Osteocyte (in vitro differentiated cells): ENCODE measurements around the gene CLPTM1L. TPM values are rescaled to one million over a fixed set of nuclear protein-coding genes. Genes with fewer than 3 reads are reported as not detected.

Source experiments
- DNase-seq: peaks from one replicate; pipeline ENCODE4 v3.0.0; 2021; ENCODE audit warnings: mixed read lengths; ENCODE audit not compliant: unreplicated experiment; ENCODE audit errors: extremely low spot score
- H3K27ac Mint-ChIP-seq: one replicate; pipeline ENCODE4 v1.8.0; 2021; ENCODE audit warnings: mild to moderate bottlenecking, mixed read lengths; ENCODE audit not compliant: unreplicated experiment
- H3K27me3 Mint-ChIP-seq: one replicate; pipeline ENCODE4 v1.8.0; 2021; ENCODE audit warnings: mixed read lengths; ENCODE audit not compliant: unreplicated experiment
- H3K36me3 Mint-ChIP-seq: one replicate; pipeline ENCODE4 v1.8.0; 2021; ENCODE audit warnings: mixed read lengths; ENCODE audit not compliant: unreplicated experiment
- H3K4me1 Mint-ChIP-seq: one replicate; pipeline ENCODE4 v1.8.0; 2021; ENCODE audit warnings: mixed read lengths; ENCODE audit not compliant: unreplicated experiment
- H3K4me3 Mint-ChIP-seq: one replicate; pipeline ENCODE4 v1.8.0; 2021; ENCODE audit warnings: mild to moderate bottlenecking, moderate library complexity, mixed read lengths; ENCODE audit not compliant: unreplicated experiment
- H3K9me3 Mint-ChIP-seq: one replicate; pipeline ENCODE4 v1.8.0; 2021; ENCODE audit warnings: mixed read lengths; ENCODE audit not compliant: unreplicated experiment
- CTCF ChIP-seq: fragments of 200-600 bp; sonication (generic); IDR thresholded peaks from 2 replicates; pipeline ENCODE4 v1.5.0; 2021; ENCODE audit warnings: antibody characterized with exemption, mild to moderate bottlenecking, moderate library complexity
- total RNA-seq: library from RNA; stranded (reverse); gene quantifications from 2 replicates; pipeline ENCODE4 v1.2.1, GENCODE V29; 2021

CLPTM1L gene
- total RNA-seq, 1 donor from 2014 or later = 93.1 TPM

- Mint-ChIP-seq H3K4me3 (no peak overlapping the region), H3K9me3 (no peaks in the 10 kb centered on the region), H3K4me1 (peaks cover 20% of the 10 kb centered on the region), H3K27me3 (peaks cover 4% of the 10 kb centered on the region), H3K27ac (no peak overlapping the region), H3K36me3 (peaks cover 4% of the 10 kb centered on the region)
- no peak for TF ChIP-seq CTCF
- no peak for DNase-seq
Measured at GRCh38 chr5:1347571-1347970, 2.7 kb upstream of the CLPTM1L start.

- no peak for DNase-seq
- H3K27ac Mint-ChIP-seq = peak overlapping the region; percentile 48
- H3K4me1 Mint-ChIP-seq = peaks cover 20% of the 10 kb centered on the region
- peaks cover 4% of the 10 kb centered on the region for H3K27me3 Mint-ChIP-seq
- TF ChIP-seq CTCF = no peak
- H3K36me3 Mint-ChIP-seq = peaks cover 4% of the 10 kb centered on the region
- peak overlapping the region; percentile 70 for H3K4me3 Mint-ChIP-seq
- no peaks in the 10 kb centered on the region for H3K9me3 Mint-ChIP-seq
Measured at GRCh38 chr5:1346627-1347440, 1.9 kb upstream of the CLPTM1L start.

- Mint-ChIP-seq H3K4me1 (peaks cover 20% of the 10 kb centered on the region), H3K9me3 (no peaks in the 10 kb centered on the region), H3K4me3 (peak overlapping the region; percentile 70), H3K27ac (peak overlapping the region; percentile 66), H3K27me3 (peaks cover 4% of the 10 kb centered on the region), H3K36me3 (peaks cover 10% of the 10 kb centered on the region)
- no peak for DNase-seq
- TF ChIP-seq CTCF = no peak
Measured at GRCh38 chr5:1345876-1346626, 1.2 kb upstream of the CLPTM1L start.

- Mint-ChIP-seq H3K36me3 (peaks cover 12% of the 10 kb centered on the region), H3K27ac (peak overlapping the region; percentile 42), H3K4me3 (peak overlapping the region; percentile 78), H3K27me3 (no peaks in the 10 kb centered on the region), H3K4me1 (peaks cover 20% of the 10 kb centered on the region), H3K9me3 (no peaks in the 10 kb centered on the region)
- DNase-seq = no peak
- no peak for TF ChIP-seq CTCF
Measured at GRCh38 chr5:1343931-1344901, 683 bp downstream of the CLPTM1L start.
